HEK293T (cell line): ENCODE results near the gene TAP1.

Experiments used
- ARNT ChIP-seq: fragments of 450-650 bp; IDR thresholded peaks from 2 replicates; pipeline ENCODE4 v1.6.1; 2017; ENCODE audit warnings: mild to moderate bottlenecking
- L3MBTL2 ChIP-seq: fragments of 450-650 bp; conservative IDR thresholded peaks from 2 replicates; pipeline ENCODE4 v1.6.1; 2016; ENCODE audit warnings: mild to moderate bottlenecking
- NFRKB ChIP-seq: fragments of 450-650 bp; IDR thresholded peaks from 2 replicates; pipeline ENCODE4 v1.6.1; 2016; ENCODE audit warnings: mild to moderate bottlenecking, moderate library complexity

DNA sequence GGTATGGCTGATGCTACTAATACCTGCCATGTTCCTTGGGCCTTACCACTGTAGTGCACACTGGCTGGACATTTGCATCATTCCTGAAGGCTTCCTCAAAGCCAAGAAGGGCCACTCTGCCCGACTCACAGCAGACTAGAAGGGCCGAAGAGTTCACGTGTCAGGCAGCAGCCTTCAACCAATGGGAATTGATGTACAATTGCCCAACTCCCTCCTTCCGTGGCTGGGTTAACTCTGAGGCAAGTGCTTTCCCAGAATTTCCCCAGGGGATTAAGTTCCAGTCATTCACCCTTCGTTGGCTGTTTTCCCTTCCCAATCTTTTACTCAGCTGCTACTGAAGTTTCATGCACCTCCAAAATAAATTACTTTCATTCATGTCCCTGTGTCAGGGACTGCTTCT lies 30.3 kb upstream of the TAP1 start:
- TF ChIP-seq ARNT = no peak
- no peak for TF ChIP-seq L3MBTL2
- TF ChIP-seq NFRKB = no peak
